Dedifferentiated amniotic fluid mesenchymal stem cell (primary cell): Measurements from ENCODE around the gene NRCAM.
"Not testable (repeated sequence)": the region's sequence is repeated elsewhere in the genome, so short reads cannot be mapped to it uniquely, and the experiment has no call there.

Experiments
- DNase-seq: peaks from one replicate; pipeline ENCODE4 v3.0.0-alpha.2; 2016; ENCODE audit errors: extremely low spot score

The NRCAM gene

DNA sequence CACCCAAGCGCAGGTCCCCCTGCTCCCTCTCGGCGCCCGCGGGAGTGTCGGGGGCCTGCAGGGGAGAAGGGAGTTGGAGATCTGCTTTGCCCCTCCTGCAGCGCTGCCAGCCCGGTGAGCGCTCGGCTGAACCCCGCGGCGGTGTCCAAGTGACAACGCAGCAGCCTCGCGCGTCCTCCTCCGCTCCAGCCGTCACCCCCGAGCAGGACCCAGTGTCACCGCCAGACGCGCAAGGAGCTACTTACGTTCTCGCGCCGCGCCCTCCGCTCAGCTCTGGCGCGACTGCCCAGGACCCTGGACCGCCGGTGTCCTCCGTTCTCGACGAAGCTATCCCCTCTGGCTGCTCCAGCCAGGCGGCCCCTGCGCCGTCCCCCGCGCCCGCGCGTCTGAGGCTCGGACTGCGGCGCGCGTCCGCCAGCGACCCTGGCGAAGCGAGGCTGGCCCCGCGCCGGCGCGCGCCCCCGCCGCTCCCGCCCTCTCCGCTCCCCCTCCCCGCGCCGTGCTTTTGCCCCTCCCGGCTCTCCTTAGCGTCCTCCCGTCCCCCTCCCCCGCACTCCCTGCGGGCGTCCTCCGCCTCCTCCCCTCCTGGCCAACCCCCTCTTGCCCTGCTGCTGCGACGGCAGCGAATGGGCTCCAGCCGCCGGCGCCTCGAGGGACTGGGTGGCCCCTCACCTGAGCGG lies at the start of gene NRCAM:
TSS of gene NRCAM (minus strand) at position 439 of the 680 bp plus-strand sequence. CDS start 216,372 bp downstream, outside the sequence.
- no peak for DNase-seq

DNA sequence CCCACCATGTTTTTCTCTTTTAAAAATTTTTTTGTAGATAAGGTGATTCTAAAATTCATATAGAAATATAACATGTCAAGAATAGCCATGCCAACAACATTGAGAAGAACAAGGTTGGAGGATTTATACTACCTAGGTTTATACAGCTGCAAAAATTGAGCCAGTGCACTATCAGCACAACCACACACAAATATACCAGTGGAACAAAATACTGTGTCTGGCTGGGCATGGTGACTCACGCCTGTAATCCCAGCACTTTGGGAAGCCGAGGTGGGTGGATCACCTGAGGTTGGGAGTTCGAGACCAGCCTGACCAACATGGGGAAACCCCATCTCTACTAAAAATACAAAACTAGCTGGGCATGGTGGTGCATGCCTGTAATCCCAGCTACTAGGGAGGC lies 48.3 kb upstream of the NRCAM start:
- DNase-seq = not testable (repeated sequence)

DNA sequence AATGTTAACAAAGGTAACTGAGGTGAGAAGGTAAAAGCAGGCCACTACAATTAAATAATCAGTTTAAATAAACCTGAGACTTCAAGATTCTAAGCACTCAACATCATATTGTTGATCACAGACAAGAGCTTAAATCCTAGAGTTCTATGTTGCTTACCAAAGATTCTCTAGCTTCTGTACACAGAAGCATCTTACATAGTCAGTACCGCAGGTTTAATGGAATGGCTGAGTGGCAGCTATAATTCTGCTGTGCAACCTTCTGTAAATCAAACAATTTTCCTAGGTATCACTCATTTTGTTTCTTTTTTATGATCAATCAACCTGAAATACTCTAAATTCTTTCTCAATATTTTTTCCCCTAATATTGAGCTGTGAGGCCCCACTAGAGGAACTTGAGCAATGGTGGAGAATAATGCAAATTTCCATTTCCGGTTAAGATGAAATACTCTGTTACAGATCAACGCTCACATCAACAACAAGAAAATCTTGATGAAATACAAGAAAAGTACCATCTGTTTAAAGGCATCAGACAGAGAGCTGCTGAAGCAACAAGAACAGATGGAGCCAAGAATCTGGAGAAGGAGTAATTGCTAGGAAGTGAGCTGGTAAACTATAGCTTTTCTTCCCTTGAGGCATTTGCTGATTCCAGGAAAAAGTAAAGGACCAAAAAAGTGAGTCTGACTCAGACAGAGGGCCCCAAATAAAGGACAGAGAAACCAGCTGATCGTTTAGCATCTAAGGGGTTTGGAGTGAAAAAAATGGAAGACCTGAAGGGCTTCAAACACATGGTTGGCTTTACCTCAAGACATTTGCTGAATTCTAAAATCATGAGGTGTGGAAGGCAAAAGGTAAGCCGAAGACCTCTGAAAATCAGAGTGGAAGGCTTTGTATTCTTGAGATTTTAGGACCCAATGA lies 47.1 kb upstream of the NRCAM start:
- DNase-seq = peak; percentile 52

DNA sequence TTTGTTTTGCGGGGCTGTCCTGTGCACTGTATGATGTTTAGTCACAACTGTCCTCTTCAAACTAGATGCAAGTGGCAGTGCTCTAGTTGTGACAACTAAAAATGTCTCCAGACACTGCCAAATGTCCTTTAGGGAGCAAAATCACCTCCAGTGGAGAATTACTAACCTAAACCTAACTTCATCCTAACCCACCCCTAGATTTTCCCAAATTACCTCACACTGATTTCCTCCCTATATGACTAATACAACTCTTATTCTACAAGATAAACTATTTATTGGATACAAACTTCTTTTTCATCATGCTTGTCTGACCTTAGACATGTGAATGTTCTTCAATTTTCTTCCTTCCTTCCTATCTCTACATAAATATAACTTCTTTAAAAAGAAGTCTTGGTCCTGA lies 43.3 kb upstream of the NRCAM start:
- no peak for DNase-seq

DNA sequence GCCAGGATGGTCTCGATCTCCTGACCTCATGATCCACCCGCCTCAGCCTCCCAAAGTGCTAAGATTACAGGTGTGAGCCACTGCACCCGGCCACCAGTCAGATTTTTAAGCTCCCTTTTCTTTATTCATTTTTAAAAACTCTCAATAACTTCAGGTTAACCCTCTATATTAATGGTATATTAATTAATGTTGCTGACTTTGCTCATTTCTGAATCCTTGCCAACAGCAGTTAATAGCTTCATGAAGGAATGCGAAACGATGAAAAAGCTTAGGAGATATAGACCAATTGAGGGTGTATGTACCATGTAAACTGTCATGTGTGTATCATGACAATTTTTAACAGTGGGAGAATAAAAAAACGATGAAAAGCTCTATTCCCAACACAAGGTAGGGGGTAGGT lies 42.2 kb upstream of the NRCAM start:
- no peak for DNase-seq

DNA sequence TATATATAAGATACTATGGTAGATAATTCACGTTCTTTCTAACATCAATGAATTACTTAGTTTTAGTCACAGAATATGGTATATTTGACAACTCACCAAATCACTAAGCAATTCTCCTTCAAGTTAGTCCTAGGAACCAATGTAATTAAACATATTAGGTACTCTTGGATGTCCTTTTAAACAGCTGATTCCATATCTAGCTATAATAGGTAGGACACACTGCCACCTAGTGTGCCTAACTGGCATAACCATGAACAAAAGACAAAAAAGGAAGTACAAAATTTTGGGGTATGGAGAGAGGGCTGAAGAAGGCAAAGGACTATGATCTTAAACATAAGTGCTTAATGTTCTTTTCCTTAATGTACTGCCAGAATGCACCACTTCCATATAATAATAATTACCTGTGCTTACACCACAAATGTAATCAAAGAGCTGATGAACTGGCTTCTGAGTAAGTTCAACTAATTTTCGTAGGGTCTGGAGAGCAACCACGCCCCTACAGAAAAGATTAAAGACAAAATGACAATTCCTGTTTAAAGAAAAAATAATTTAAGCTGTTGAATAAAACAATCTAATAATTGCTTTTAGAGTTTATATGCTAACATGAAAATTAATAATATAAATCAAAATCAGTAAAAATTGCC lies 41.0 kb upstream of the NRCAM start:
- DNase-seq = peak; percentile 31

DNA sequence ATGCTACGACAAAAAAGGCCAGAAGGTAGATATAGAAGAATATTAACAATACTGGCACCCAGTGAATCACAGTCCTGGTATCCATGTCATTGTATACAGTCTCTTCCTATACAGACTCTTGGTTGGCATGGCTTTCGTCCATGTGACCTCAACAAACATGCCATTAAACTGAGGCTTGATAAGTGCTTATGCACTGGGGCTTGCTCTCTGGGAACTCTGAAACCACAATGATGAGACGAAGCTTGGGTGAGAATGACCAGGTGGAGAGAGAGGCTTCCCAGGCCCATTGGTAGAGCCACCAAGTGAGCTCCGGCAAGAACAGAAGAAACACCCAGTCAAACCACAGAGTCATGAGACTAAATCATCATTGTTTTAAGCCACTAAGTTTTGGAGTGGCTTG lies 36.5 kb upstream of the NRCAM start:
- DNase-seq = no peak

DNA sequence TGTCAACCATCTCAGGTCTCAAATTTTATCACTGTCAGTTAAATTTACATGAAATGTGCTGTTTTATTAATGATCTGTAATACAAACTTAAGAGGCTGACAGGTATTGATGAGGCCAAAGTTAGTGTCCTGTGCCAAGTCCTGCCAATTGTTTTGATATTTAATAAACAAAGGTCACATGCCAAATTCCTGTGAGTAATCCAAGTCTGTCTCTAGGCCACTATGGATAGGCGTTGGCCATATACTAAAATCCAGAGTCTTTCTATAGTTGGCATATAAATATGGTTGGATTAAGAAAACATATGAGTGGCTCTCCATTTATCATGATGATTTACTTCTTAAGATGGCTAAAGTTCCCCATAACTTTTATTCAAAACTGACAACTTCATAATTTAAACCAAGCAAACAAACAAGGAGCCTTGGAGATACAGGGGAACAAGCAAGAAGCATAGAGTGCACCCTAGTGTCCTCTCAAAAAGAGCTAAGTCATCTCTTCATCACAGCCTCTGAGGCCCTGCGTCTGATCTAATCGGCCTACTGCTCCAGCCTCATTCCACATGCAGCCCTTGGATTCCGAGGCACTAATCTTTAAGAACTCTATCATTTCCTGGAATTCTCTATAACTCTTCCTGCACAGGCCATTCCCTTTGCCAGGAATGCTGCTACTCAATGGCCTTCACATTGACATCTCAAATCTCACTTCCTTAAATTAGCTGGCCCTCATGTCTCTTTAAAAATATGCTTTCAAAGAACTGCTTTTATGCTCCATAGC lies 32.7 kb upstream of the NRCAM start:
- no peak for DNase-seq

DNA sequence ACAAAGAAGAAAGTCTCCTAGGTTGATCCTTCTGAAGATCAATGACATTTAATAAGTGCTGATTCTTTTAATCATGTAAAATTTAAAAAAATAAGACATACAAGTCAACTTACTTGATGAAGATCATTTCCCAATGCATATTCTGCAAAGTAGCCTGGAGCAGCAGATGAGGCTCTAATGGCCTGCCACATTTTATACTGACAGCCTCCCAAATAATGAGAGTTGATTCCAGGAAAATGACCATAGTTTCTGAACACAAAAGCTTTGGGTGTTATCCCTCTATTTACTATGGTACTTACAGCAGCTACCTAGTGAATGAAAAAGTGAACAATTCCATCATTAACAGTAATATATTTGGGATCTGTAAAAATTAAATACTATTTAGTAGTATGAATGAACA lies 31.4 kb upstream of the NRCAM start:
- DNase-seq = no peak

DNA sequence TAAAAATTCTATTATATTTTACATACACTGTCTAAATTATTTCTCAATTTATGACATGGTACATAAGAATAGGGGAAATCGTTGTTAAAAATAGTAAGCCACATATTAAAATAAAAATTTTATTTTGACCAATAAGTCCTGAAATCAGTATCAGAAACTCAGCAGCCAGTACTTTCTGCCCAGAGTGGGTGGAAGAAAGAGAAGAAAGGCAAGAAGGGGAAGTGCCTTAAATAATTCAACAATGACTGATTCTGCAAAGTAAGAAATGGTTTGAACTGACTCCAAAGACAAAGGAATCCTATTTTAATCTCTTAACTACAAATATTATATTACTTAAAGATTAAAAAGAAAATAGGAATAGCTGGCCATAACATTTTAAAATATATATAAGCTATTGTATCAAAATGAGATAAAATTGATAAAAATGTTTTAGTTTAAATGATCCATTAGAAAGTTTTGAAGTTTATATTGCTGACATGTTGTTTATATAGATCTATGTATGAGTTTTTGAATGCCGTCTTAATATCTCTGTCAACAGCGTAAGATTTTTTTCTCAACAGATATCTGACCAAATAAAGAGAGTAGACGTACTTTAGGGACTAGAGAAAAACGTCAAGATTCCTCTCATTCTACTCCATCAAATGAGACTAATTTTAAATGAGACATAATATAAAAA lies 30.2 kb upstream of the NRCAM start:
- DNase-seq = peak; percentile 23

DNA sequence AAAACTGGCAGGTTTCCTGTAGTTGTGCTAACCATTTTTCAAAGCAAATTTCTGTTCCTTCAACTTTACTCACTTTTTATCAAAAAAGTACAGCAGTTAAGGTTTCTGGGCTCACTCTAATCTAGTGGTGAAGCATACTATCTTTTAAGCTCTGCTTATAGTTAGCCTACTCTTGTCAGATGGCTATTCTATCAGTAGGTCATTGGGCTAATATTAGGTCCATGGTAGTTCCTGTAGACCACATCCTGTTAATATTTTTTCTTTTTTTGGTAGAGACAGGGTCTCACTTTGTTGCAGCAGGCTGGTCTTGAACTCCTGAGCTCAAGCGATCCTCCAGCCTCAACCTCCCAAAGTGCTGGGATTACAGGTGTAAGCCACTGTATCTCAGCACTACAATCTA lies 27.9 kb upstream of the NRCAM start:
- no peak for DNase-seq

DNA sequence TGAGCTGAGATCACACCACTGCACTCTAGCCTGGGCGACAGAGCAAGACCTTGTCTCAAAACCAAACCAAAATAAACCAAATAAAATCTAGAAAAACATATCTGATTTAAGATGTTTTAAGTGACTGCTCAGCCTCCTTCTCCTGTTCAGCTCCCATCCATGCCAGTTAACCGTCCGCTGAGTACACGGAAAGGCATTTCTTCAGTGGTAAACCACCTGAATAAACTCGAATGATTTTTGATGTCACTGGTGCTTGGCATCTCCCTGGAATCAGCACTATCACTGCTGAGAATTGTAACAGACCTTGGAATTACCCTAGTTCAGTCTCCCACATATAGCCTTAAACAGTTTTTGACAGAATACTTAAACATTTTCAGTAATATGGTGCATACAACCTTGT lies 24.1 kb upstream of the NRCAM start:
- no peak for DNase-seq

DNA sequence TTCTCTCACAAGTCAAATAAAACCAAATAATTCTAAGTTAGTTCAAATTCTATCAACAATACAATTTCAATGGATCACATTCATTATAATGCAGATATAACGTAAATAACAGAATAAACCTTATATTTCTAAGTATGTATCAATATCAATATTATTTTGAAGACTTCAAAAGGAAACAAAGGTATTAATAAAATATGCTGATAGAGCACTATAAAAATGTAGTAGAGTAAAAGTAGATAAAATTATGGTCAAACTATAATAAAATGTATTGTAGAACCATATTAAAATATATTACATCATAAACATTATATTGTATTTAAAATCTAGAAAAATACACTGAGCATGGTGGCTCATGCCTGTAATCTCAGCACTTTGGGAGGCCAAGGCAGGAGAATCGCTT lies 23.5 kb upstream of the NRCAM start:
- DNase-seq = no peak

DNA sequence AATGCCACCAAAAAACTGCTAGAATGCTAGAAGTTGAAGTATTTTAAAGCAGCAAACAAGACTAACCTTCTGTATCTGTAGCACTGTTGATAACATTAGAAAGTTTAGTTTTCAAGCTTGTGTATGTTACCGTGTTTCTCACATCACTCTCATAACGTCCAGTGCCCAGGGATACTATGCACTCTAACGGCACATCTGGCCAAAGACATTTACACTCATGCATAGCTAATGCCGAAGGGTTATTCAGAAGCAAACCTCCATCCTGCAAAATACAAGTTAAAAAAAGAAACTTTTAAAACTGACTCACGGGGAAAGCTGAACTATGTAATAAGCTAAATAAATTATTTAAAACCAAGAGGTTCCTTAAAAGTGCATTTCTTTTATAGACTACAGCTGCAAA lies 22.9 kb upstream of the NRCAM start:
- DNase-seq = no peak

DNA sequence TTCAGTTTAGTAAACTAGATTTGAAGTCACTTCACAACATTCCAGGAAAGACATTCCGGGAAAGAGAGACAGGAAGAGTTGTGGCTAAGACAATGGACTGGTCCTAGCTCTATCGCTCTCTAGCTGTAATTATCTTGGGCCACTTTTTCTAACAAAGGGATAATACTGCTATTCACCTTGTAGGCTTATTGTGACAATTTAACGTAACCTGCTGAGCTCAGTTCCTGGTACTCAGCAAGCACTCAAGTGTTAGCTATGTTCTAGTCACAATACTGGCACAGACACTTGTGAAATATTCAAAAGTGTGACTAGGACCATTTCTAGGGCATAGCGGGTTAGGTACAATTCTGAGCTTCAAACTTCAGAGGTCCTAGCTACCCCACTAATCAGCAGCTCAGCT lies 12.0 kb upstream of the NRCAM start:
- DNase-seq = no peak

DNA sequence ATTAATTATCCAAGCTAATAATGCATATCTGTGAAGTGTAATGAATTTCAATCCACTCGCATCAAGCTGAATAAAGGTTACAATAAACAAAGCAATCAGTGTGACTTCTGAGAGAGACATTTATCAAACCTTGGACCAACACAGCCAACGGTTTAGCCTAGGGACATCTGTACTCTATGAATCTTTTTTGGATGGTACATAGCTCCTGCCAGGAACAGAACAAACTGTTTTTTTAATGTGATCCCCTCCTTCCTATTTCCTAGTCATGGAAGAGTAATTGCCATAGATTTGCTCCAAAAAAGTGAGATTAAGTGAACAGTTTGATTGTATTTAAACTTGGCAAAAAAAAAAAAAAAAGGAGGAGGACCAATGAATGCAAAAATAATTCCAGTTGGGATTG lies 11.2 kb upstream of the NRCAM start:
- DNase-seq = no peak

DNA sequence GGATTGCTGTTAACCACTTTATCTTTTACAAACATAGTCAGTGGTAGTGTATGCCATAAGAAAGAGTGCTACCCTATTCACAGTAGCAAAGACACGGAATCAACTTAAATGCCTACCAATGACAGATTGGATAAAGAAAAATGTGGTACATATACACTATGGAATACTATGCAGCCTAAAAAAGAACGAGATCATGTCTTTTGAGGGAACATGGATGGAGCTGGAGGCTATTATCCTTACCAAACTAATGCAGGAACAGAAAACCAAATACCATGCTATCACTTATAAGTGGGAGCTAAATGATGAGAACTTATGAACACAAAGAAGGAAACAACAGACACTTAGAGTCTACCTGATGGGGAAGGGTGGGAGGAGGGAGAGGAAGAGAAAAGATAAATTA lies 10.1 kb upstream of the NRCAM start:
- not testable (repeated sequence) for DNase-seq

DNA sequence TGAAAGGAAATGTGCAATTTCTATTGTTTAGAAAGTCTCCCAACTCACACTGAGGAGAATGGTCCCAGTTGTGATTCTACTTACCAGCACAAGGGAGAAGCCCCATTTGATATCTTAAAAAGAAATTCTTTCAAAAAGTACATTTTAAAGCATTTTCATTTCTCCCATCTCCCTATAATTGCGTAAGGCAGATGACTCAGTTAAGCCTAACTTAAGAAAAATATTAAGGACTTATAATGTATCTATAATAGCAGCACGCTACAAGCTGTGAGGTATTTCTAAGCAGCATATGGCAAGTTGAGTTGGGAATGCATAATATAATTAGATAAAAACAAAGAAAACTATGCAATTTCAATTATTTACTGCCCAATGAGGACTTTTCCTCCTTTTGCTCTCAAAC lies 8.5 kb upstream of the NRCAM start:
- no peak for DNase-seq

DNA sequence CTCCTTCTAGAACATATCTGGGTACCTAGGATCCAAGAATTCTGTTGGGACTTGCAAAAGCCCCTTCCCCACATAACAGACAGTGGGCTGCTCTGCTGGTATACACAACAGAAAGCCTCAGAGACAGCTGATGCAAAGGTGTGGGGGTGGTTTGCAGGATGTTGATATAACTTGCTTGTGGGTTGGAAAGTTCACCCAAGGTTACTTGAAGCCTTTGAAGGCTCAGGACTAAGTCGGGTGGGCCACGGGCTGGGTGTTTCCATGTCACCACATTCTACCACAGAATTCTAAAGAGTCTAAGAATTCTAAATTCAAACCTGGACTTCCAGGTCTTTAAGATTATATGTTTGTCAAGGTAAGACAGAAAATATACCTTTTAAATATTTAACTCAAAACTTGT lies 7.4 kb upstream of the NRCAM start:
- DNase-seq = no peak

DNA sequence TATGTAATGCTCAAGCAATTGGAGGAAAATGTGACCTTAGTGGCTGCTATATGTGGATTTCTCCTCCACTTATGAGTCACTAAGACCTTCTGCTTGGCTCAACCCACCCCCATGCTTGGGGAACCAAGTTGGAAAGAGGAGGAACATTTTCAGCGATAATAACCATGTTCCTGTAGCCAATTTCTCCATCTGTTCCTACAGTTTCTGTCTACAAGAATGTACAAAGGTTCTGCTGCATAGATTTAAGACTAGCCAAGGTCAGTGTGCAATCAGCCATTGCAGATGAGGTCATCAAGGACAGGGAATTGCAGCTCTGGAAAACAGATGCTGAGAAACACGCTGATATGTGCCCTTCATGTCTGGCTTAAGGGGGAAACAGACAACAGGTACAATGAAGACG lies 5.6 kb upstream of the NRCAM start:
- DNase-seq = no peak

DNA sequence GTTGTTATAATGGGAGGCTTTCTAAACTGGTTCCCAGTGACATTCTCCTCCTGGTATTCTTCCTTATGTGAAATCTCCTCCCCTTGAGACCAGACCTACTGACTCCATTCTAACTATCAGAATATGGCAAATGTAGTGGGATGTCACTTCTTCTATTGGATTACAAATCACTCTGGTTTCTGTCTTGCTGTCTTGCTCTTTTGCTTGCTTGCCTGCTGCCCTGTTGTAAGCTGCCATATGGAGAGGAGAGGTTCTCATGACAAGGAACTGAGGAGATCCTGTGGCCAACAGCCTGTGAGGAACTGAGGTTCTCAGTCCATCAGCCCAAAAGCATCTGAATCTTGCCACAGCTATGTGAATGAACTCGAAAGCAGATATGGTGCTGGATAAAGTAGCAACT lies 4.7 kb upstream of the NRCAM start:
- DNase-seq = no peak
